Mesodermal cell (in vitro differentiated cells): ENCODE measurements around the gene AUTS2.

Experiments
- H3K27ac ChIP-seq: 2 replicates; pipeline ENCODE4 v1.7.0; 2013; ENCODE audit warnings: mild to moderate bottlenecking, low read depth, low read length, moderate library complexity; ENCODE audit not compliant: severe bottlenecking
- H3K36me3 ChIP-seq: 2 replicates; pipeline ENCODE4 v1.7.1; 2013; ENCODE audit warnings: mild to moderate bottlenecking, low read length, moderate library complexity; ENCODE audit not compliant: control insufficient read depth, insufficient read depth
- H3K4me1 ChIP-seq: one replicate; pipeline ENCODE4 v1.7.1; 2013; ENCODE audit warnings: mild to moderate bottlenecking, low read length; ENCODE audit not compliant: insufficient read depth, control insufficient read depth, poor library complexity, severe bottlenecking
- H3K4me3 ChIP-seq: 2 replicates; pipeline ENCODE4 v1.7.0; 2013; ENCODE audit warnings: low read length, control low read depth, mild to moderate bottlenecking; ENCODE audit not compliant: insufficient read depth, poor library complexity, severe bottlenecking; ENCODE audit errors: extremely low read depth
- H3K9me3 ChIP-seq: 2 replicates; pipeline ENCODE4 v1.7.1; 2013; ENCODE audit warnings: mild to moderate bottlenecking, low read length, moderate library complexity; ENCODE audit not compliant: control insufficient read depth
- WGBS, 2 experiments: methylation state at CpG; one replicate each; pipeline ENCODE4 v1.1.5; 2013; ENCODE audit warnings: missing lambda C conversion rate in 2 of 2; ENCODE audit not compliant: insufficient coverage in 2 of 2; 5-methylcytosine and 5-hydroxymethylcytosine counted together

The AUTS2 gene

GRCh38 chr7:70014472-70015177 lies 416.4 kb downstream of the AUTS2 start:
- peaks cover 23% of the 10 kb centered on the region for H3K4me1 ChIP-seq
- no peak overlapping the region for H3K27ac ChIP-seq
- WGBS, 2 experiments: 100% methylated on average over 1 to 2 of the region's 3 CpGs
- no peak overlapping the region for H3K4me3 ChIP-seq
- no peaks in the 10 kb centered on the region for H3K36me3 ChIP-seq
- H3K9me3 ChIP-seq: no peaks in the 10 kb centered on the region

- H3K27ac ChIP-seq: no peak overlapping the region
- peaks cover 23% of the 10 kb centered on the region for H3K4me1 ChIP-seq
- WGBS, 2 experiments: no CpG with 5 or more reads among the region's 1 CpG
- no peak overlapping the region for H3K4me3 ChIP-seq
- no peaks in the 10 kb centered on the region for H3K36me3 ChIP-seq
- H3K9me3 ChIP-seq: no peaks in the 10 kb centered on the region
These were observed 417.1 kb downstream of the AUTS2 start for GRCh38 chr7:70015353-70015752.

GRCh38 chr7:70016044-70016770 lies 417.9 kb downstream of the AUTS2 start:
- Histone ChIP-seq H3K27ac (peak overlapping the region; percentile 51), H3K9me3 (no peaks in the 10 kb centered on the region), H3K4me3 (no peak overlapping the region), H3K36me3 (no peaks in the 10 kb centered on the region), H3K4me1 (peaks cover 23% of the 10 kb centered on the region)
- 83% methylated on average over 1 of the region's 6 CpGs; no CpG with 5 or more reads in 1 of the 2 experiments for WGBS, 2 experiments

- H3K4me1 ChIP-seq: peaks cover 23% of the 10 kb centered on the region
- 48 to 88% methylated on average over 2 of the region's 3 CpGs for WGBS, 2 experiments
These were observed 419.1 kb downstream of the AUTS2 start for GRCh38 chr7:70017357-70017756.

DNA sequence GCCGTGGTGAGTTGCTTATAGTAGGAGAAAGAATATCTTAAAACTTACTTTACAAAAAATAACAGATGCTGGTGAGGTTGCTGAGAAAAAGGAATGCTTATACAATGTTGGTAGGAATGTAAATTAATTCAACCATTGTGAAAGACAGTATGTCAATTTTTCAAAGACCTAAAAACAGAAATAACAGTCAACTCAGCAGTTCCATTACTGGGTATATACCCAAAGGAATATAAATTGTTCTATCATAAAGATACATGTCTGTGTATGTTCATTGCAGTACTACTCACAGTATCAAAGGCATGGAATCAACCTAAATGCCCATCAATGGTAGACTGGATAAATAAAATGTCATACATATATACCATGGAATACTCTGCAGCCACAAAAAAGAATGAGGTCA lies 420.4 kb downstream of the AUTS2 start:
- Histone ChIP-seq H3K36me3 (no peaks in the 10 kb centered on the region), H3K4me3 (no peak overlapping the region), H3K27ac (no peak overlapping the region), H3K9me3 (no peaks in the 10 kb centered on the region), H3K4me1 (peaks cover 23% of the 10 kb centered on the region)
- no CpG with 5 or more reads among the region's 1 CpG for WGBS, 2 experiments

More at GRCh38 chr7:70017357-70017756, 419.1 kb downstream of the AUTS2 start:
- Histone ChIP-seq H3K4me3 (no peak overlapping the region), H3K36me3 (no peaks in the 10 kb centered on the region), H3K27ac (no peak overlapping the region), H3K9me3 (no peaks in the 10 kb centered on the region)

DNA sequence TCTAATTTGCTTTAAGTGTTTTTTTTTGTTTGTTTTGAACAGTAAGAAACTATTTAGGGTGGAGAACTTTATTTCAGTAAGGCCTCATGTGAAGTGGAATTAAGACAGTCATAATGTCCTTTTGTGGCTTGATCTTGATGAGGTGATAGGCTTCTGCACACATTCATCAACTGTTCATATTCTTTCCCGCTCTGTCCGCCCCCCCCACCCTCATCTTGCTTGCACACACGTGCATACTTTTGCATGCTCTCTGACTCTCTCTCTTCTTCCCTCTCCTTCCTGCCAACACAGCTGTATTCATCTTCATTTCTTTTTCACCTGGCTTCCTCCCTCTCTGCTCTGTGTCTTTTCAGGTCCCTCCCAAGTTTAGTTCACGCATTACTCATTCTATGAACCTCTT lies 429.6 kb downstream of the AUTS2 start:
- WGBS, 2 experiments: 95 to 100% methylated on average over 1 to 4 of the region's 4 CpGs
- Histone ChIP-seq H3K27ac (no peak overlapping the region), H3K36me3 (no peaks in the 10 kb centered on the region), H3K4me1 (peaks cover 15% of the 10 kb centered on the region), H3K9me3 (no peaks in the 10 kb centered on the region), H3K4me3 (no peak overlapping the region)

- Histone ChIP-seq H3K27ac (no peak overlapping the region), H3K4me1 (peaks cover 15% of the 10 kb centered on the region), H3K9me3 (no peaks in the 10 kb centered on the region), H3K36me3 (no peaks in the 10 kb centered on the region), H3K4me3 (no peak overlapping the region)
- 89 to 90% methylated on average over 2 of the region's 2 CpGs for WGBS, 2 experiments
These were observed 430.3 kb downstream of the AUTS2 start for GRCh38 chr7:70028620-70029019.

GRCh38 chr7:70029993-70030392 lies 431.7 kb downstream of the AUTS2 start:
- H3K9me3 ChIP-seq: no peaks in the 10 kb centered on the region
- no peak overlapping the region for H3K27ac ChIP-seq
- 80% methylated on average over 1 of the region's 1 CpG; no CpG with 5 or more reads in 1 of the 2 experiments for WGBS, 2 experiments
- H3K36me3 ChIP-seq: no peaks in the 10 kb centered on the region
- H3K4me3 ChIP-seq: no peak overlapping the region
- H3K4me1 ChIP-seq: peaks cover 14% of the 10 kb centered on the region

- WGBS, 2 experiments: 81 to 82% methylated on average over 2 to 3 of the region's 3 CpGs
- Histone ChIP-seq H3K4me1 (peaks cover 7% of the 10 kb centered on the region), H3K9me3 (no peaks in the 10 kb centered on the region), H3K36me3 (no peaks in the 10 kb centered on the region), H3K4me3 (no peak overlapping the region), H3K27ac (peak overlapping the region; percentile 65)
These were observed 432.5 kb downstream of the AUTS2 start for GRCh38 chr7:70030745-70031144.

- Histone ChIP-seq H3K36me3 (no peaks in the 10 kb centered on the region), H3K27ac (peak overlapping the region; percentile 65), H3K4me1 (peaks cover 3% of the 10 kb centered on the region), H3K9me3 (no peaks in the 10 kb centered on the region), H3K4me3 (no peak overlapping the region)
- 96 to 100% methylated on average over 2 to 4 of the region's 4 CpGs for WGBS, 2 experiments
These were observed 433.0 kb downstream of the AUTS2 start for GRCh38 chr7:70031245-70031644.

DNA sequence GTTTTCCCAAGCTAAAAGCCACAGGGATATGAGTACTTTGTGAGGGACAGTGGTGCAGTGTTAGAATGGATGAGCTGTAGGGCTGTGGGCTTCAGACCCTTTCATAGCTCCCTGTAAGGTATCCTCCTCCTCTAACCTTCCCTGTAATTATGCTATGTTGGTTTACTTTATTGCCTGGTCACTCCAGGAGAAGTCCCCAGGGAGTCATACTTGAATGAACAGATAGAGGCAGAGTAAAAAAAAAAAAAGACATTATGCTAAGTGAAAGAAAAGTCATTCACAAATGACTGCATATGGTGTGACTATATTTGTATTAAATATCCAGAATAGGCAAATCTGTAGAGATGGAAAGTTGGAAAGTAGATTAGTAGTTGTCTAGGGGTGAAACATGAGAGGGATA lies 434.4 kb downstream of the AUTS2 start:
- Histone ChIP-seq H3K27ac (no peak overlapping the region), H3K36me3 (no peaks in the 10 kb centered on the region), H3K4me3 (no peak overlapping the region), H3K4me1 (peaks cover 4% of the 10 kb centered on the region), H3K9me3 (no peaks in the 10 kb centered on the region)
